Neural progenitor cell (in vitro differentiated cells): ENCODE measurements around the gene MED4.

ENCODE experiments used
- CTCF ChIP-seq: fragments of 200-600 bp; sonication (generic); IDR thresholded peaks from 2 replicates; pipeline ENCODE4 v1.5.1; 2017; ENCODE audit warnings: antibody characterized with exemption, mild to moderate bottlenecking
- EZH2 ChIP-seq: fragments of 200-600 bp; sonication (generic); IDR thresholded peaks from 2 replicates; pipeline ENCODE4 v1.6.1; 2017; ENCODE audit warnings: antibody characterized with exemption, mild to moderate bottlenecking, moderate library complexity

DNA sequence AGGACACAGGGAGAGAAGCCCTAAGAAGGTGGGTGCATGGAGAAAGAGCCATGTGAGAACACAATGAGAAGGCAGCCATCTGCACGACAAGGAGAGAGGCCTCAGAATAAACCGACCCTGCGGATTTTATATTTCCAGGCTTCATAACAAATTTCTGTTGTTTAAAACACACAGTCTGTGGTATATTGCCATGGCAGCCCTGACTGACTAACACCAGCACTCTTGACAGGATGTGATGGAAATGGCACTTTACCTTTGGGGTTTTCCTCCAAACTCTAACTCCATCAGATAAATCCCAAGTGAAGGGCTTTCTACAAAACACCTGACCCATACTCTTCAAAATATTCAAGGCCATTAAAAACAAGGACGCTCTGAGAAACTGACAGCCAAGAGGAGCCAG lies 13.2 kb upstream of the MED4 start:
- TF ChIP-seq CTCF (no peak), EZH2 (no peak)
